ENCODE measurements around the gene DCTD. TPM values are rescaled to one million over a fixed set of nuclear protein-coding genes. Genes with fewer than 3 reads are reported as not detected.

The DCTD gene
- total RNA-seq, 1 donor, result 110 TPM

DNA sequence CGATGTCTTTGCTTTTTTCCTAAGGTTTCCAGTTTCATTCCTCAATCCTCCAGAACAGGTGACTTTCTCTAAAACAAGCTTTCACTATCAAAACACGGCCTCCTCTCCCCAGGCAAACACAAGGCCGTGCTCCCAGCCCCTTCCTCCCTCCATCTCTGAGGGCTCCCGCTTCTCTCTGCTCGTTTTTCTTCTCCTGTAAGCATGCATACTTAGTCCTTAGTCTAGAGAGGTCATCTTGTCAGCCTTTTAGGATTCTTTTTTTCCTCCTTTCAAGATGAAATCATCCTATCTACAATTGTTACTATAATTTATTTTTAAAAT lies 18.7 kb downstream of the DCTD start:
- DNase-seq (ENCODE audit: insufficient read length, low spot score, missing footprints), result no peak
- H3K4me1 ChIP-seq (ENCODE audit: insufficient read depth, low read length), result no peaks in the 10 kb centered on the region
- no peak for TF ChIP-seq CTCF (IDR thresholded peaks at IDR 0.05; ENCODE audit: extremely low read depth, low read depth, low read length)
- H3K27ac ChIP-seq (ENCODE audit: low read depth, low read length), result no peak overlapping the region
- H3K79me2 ChIP-seq (ENCODE audit: insufficient read depth, low read length), result peaks cover 52% of the 10 kb centered on the region
- H3K4me2 ChIP-seq (ENCODE audit: insufficient read depth, low read length), result no peak overlapping the region
- H3K4me3 ChIP-seq (ENCODE audit: insufficient read depth, low read length), result no peak overlapping the region
- no peak overlapping the region for H2AFZ ChIP-seq (ENCODE audit: low read length)
- no peaks in the 10 kb centered on the region for H3K9me3 ChIP-seq (ENCODE audit: low read depth, low read length)
- H4K20me1 ChIP-seq (ENCODE audit: insufficient read depth, low read length), result peaks cover 5% of the 10 kb centered on the region
- no peaks in the 10 kb centered on the region for H3K27me3 ChIP-seq (ENCODE audit: insufficient read depth, low read length)
- peaks cover 74% of the 10 kb centered on the region for H3K36me3 ChIP-seq (ENCODE audit: insufficient read depth, low read length)

GRCh38 chr4:182897601-182898478 lies 19.3 kb downstream of the DCTD start:
- H3K4me3 ChIP-seq (ENCODE audit: insufficient read depth, low read length), result no peak overlapping the region
- H3K79me2 ChIP-seq (ENCODE audit: insufficient read depth, low read length), result peaks cover 46% of the 10 kb centered on the region
- H3K9me3 ChIP-seq (ENCODE audit: low read depth, low read length), result no peaks in the 10 kb centered on the region
- H2AFZ ChIP-seq (ENCODE audit: low read length), result no peak overlapping the region
- no peak for TF ChIP-seq CTCF (IDR thresholded peaks at IDR 0.05; ENCODE audit: extremely low read depth, low read depth, low read length)
- H3K4me2 ChIP-seq (ENCODE audit: insufficient read depth, low read length), result no peak overlapping the region
- no peak for DNase-seq (ENCODE audit: insufficient read length, low spot score, missing footprints)
- peaks cover 75% of the 10 kb centered on the region for H3K36me3 ChIP-seq (ENCODE audit: insufficient read depth, low read length)
- no peaks in the 10 kb centered on the region for H3K4me1 ChIP-seq (ENCODE audit: insufficient read depth, low read length)
- H3K27me3 ChIP-seq (ENCODE audit: insufficient read depth, low read length), result no peaks in the 10 kb centered on the region
- peaks cover 5% of the 10 kb centered on the region for H4K20me1 ChIP-seq (ENCODE audit: insufficient read depth, low read length)
- H3K27ac ChIP-seq (ENCODE audit: low read depth, low read length), result no peak overlapping the region

DNA sequence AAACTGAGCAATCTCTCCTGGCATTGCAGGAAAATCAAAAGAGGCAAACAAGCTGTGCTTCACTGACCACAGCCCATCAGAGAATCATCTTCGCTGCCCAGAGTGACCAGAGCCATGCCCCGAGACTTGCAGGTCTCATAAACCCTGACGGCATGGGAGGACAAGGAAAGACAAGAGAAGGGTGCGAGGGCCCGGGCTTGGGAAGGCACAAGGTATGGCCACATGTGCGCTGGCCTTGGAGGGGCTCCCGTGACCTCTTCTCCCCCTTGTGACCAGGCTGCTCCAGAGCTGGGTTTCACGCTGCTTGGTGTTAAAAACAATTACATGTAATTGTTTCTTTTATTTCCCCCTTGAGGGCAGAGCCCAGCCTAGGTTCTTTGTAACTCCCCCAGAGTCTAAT lies 20.8 kb downstream of the DCTD start:
- Histone ChIP-seq H3K27me3 (ENCODE audit: insufficient read depth, low read length) (no peaks in the 10 kb centered on the region), H4K20me1 (ENCODE audit: insufficient read depth, low read length) (peaks cover 5% of the 10 kb centered on the region), H3K36me3 (ENCODE audit: insufficient read depth, low read length) (peaks cover 76% of the 10 kb centered on the region), H2AFZ (ENCODE audit: low read length) (no peak overlapping the region), H3K79me2 (ENCODE audit: insufficient read depth, low read length) (peaks cover 35% of the 10 kb centered on the region), H3K4me2 (ENCODE audit: insufficient read depth, low read length) (no peak overlapping the region), H3K9me3 (ENCODE audit: low read depth, low read length) (no peaks in the 10 kb centered on the region), H3K4me1 (ENCODE audit: insufficient read depth, low read length) (no peaks in the 10 kb centered on the region), H3K27ac (ENCODE audit: low read depth, low read length) (no peak overlapping the region), H3K4me3 (ENCODE audit: insufficient read depth, low read length) (no peak overlapping the region)
- TF ChIP-seq CTCF (IDR thresholded peaks at IDR 0.05; ENCODE audit: extremely low read depth, low read depth, low read length), result no peak
- no peak for DNase-seq (ENCODE audit: insufficient read length, low spot score, missing footprints)

DNA sequence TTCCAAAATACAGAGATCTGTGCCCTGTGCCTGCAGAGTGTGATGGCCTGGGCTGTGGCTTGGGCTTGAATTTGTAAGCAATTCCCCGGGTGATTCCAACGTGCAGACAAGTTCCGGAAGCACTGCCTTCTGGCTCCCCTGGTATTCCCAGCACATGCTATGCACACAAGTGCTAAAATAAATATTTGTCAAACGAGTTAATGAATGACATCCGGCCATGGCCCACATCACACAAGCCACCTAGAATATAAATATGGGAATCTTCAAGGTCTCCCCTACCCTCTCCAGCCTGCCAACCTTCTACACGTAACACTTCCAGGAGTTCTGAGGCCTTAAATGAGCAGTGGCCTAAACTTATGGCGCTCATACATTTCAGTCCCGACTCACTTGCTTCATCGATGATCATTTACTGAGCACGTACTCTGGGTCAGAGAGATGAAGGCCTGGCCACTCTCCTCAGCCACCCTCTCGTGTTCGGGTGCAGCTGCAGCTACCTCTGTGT lies 21.3 kb downstream of the DCTD start:
- Histone ChIP-seq H3K4me3 (ENCODE audit: insufficient read depth, low read length) (no peak overlapping the region), H3K4me1 (ENCODE audit: insufficient read depth, low read length) (no peaks in the 10 kb centered on the region), H3K79me2 (ENCODE audit: insufficient read depth, low read length) (peaks cover 29% of the 10 kb centered on the region), H3K27ac (ENCODE audit: low read depth, low read length) (no peak overlapping the region), H2AFZ (ENCODE audit: low read length) (no peak overlapping the region), H3K4me2 (ENCODE audit: insufficient read depth, low read length) (no peak overlapping the region), H4K20me1 (ENCODE audit: insufficient read depth, low read length) (peaks cover 5% of the 10 kb centered on the region), H3K9me3 (ENCODE audit: low read depth, low read length) (no peaks in the 10 kb centered on the region), H3K36me3 (ENCODE audit: insufficient read depth, low read length) (peaks cover 76% of the 10 kb centered on the region), H3K27me3 (ENCODE audit: insufficient read depth, low read length) (no peaks in the 10 kb centered on the region)
- no peak for DNase-seq (ENCODE audit: insufficient read length, low spot score, missing footprints)
- TF ChIP-seq CTCF (IDR thresholded peaks at IDR 0.05; ENCODE audit: extremely low read depth, low read depth, low read length), result no peak

All from osteoblast (primary cell).